LNCaP clone FGC (cell line): ENCODE measurements around the gene SLC36A3.

Source experiments
- DNase-seq: peaks from one replicate; pipeline ENCODE4 v3.0.0-alpha.2; 2011; ENCODE audit warnings: low read depth
- H3K4me3 ChIP-seq: 2 replicates; pipeline ENCODE4 v1.5.1; 2011; ENCODE audit warnings: mild to moderate bottlenecking, low read depth, low read length, control low read depth
- TF ChIP-seq, protein P1 (sequence below): IDR thresholded peaks from 2 replicates; pipeline ENCODE4 v1.5.1; 2012; ENCODE audit warnings: mild to moderate bottlenecking; ENCODE audit not compliant: control insufficient read depth, insufficient read depth; ENCODE audit errors: extremely low read depth

SLC36A3 gene

DNA sequence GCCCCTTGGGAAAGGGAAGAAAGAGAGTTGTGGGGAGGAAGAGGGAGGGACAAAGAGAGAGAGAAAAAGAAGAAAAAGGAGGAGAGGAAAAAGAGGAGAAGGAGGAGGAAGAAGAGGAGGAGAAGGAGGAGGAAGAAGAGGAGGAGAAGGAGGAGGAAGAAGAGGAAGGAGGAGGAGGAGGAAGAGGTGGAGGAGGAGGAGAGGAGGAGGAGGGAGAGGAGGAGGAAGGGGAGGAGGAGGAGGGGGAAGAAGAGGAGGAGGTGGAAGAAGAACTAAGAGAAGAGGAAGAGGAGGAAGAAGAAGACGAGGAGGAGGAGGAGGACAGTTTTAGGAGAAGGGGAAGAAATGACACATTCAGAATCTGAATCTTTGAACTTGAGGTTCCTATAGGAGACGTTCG is 36.4 kb upstream of the SLC36A3 start:
- TF ChIP-seq, protein P1, sequence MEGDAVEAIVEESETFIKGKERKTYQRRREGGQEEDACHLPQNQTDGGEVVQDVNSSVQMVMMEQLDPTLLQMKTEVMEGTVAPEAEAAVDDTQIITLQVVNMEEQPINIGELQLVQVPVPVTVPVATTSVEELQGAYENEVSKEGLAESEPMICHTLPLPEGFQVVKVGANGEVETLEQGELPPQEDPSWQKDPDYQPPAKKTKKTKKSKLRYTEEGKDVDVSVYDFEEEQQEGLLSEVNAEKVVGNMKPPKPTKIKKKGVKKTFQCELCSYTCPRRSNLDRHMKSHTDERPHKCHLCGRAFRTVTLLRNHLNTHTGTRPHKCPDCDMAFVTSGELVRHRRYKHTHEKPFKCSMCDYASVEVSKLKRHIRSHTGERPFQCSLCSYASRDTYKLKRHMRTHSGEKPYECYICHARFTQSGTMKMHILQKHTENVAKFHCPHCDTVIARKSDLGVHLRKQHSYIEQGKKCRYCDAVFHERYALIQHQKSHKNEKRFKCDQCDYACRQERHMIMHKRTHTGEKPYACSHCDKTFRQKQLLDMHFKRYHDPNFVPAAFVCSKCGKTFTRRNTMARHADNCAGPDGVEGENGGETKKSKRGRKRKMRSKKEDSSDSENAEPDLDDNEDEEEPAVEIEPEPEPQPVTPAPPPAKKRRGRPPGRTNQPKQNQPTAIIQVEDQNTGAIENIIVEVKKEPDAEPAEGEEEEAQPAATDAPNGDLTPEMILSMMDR: no peak
- no peak for DNase-seq
- no peak overlapping the region for H3K4me3 ChIP-seq

DNA sequence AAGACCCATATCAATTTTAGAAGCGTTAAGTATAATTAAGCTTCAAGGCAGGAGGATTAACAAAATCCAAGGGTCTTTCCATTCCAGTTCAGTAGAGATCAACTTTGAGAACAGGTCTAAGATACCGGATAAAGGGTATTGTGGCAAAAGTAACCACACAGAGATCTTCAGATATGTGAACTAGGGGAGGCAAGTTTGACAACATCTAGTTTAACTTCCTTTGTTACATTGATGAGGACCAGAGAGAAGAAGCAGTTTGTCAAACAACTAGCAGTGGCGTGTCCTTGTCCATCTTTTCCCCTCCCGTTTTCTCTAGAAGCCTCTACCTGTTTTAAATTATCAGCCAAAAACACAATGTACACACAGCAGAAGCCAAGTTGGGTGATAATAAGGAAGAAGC is 35.2 kb upstream of the SLC36A3 start:
- no peak for DNase-seq
- no peak overlapping the region for H3K4me3 ChIP-seq
- TF ChIP-seq, protein P1: no peak

DNA sequence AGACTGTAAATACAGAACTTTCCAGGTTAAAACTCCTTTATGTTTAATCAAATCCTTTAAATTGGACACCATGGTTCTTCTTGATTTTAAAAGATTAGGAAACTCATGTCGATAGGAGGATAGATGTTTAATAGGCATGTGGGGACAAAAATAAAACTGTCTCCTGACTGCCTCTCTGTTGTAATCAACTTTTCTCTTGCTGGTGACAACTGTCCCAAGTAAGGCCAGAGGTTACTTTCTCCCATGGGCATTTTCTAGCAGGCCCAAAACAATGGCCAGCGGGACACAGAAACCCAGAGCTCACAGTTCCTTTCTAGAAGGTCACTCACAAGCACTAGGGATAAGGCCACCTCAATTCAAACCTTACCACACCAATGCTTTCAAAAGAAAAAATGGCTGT is 29.3 kb upstream of the SLC36A3 start:
- TF ChIP-seq, protein P1: no peak
- no peak overlapping the region for H3K4me3 ChIP-seq
- no peak for DNase-seq

DNA sequence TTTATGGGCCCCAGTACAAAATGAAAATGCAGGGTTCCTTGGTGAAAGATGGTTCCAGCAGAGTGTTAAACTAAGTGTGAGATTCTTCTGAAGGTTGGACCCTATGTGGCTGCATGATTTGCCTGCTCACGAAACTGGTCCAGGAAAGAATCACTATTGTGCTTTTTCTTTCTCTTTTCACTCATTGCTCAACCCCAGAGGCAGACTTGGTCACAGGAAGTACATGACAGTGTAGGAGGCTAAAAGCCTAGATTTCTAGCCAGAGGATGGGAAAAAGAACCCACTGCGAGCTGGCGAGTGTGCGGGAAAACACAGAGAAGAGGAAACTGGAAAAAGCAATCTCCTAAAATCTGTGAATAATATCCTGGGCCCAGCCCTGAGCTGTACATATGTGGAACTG is 25.2 kb upstream of the SLC36A3 start:
- no peak overlapping the region for H3K4me3 ChIP-seq
- TF ChIP-seq, protein P1: no peak
- no peak for DNase-seq

DNA sequence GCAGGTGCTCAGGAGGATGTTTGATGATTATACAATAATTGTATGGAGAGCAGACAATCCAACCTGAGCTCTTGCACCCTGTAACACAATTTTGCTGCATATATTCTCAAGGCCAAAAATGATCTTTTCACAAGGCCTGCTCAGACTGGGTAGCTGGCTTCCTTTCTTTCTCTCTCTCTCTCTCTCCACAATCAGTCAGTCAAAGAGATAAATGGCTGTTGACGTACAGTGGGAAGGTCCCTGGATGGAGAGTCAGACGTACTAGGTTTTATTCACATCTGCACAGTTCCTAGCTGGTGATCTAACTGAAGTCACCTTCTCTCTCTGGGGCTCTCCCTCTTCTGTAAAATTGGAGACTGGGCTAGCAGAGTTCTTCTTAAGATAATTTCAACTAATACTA is 24.0 kb upstream of the SLC36A3 start:
- TF ChIP-seq, protein P1: no peak
- no peak overlapping the region for H3K4me3 ChIP-seq
- no peak for DNase-seq

DNA sequence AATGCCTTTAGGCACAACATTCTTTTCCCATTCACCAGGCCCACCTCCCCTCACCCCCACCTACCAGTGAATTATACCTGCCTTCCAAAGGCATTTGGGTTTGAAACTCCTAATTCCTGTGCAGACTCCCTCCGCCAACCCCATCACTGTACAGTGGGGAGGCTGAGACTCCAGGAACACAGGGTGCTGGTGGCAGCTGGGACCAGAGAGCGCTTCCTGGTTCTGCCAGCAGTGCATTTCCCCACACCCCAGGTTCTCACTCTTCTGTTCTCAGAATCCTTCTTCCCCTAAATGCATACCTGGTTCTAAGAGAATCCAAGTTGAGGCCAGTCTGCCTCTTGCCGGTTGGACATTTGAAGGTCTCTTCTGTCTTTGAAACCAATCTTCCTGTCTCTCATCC is 22.7 kb upstream of the SLC36A3 start:
- DNase-seq: no peak
- H3K4me3 ChIP-seq: no peak overlapping the region
- TF ChIP-seq, protein P1: no peak

DNA sequence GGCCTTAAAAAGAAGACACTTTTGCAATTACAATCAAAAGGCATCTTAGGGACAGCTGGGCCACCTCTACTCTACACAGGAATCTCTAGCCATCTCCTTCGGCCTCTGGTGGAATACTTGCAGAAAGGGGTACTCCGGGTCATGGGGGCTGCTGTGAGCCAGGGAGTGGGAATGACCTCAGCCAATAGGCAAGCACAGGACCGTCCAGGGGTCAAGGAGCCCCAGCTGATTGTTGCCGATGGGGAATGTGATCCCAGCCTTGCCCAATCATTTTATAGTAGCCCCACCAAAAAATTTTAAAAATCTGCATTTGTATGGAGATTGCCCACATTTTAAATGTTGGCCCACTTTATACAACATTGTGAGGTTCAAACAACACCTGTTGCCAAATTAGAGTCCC is 16.9 kb upstream of the SLC36A3 start:
- DNase-seq: no peak
- TF ChIP-seq, protein P1: no peak
- H3K4me3 ChIP-seq: no peak overlapping the region
